Peyer's patch (tissue), 4 donors: ENCODE data around the gene MDFIC2.

Source experiments
- POLR2A ChIP-seq, 2 donors: fragments of 450-650 bp; IDR thresholded peaks; one replicate each; pipeline ENCODE4 v1.5.1; 2017; ENCODE audit warnings: antibody characterized with exemption in 2 of 2, mild to moderate bottlenecking in 2 of 2, moderate library complexity in 2 of 2
- TF ChIP-seq, protein P1 (sequence below), 6 experiments: fragments of 450-650 bp in 4 of 6; fragments of 200-600 bp in 2 of 6; sonication (generic) in 1 of 6; IDR thresholded peaks; one replicate each; pipeline ENCODE4 v1.5.1; 2017 to 2019; ENCODE audit warnings: antibody characterized with exemption in 6 of 6, mild to moderate bottlenecking in 3 of 6, moderate library complexity in 1 of 6

DNA sequence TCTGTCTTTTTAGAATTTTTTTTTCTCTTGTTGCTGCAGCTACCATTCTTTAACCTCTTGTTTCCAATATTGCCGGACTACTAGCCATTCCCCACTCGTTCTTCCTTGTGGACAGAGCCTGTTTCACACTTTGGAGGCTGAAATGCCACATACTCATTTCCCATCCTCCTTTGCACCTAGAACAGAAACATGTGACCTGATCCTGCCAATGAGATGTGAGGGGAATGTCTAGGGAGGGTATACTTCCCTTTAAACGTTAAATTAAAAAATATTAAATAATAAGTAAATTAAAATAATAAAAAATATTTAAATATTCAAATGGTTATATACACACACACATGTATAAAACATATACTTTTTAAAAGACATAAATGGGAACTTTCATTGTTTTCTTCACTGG is 20.6 kb upstream of the MDFIC2 start:
- TF ChIP-seq, protein P1, sequence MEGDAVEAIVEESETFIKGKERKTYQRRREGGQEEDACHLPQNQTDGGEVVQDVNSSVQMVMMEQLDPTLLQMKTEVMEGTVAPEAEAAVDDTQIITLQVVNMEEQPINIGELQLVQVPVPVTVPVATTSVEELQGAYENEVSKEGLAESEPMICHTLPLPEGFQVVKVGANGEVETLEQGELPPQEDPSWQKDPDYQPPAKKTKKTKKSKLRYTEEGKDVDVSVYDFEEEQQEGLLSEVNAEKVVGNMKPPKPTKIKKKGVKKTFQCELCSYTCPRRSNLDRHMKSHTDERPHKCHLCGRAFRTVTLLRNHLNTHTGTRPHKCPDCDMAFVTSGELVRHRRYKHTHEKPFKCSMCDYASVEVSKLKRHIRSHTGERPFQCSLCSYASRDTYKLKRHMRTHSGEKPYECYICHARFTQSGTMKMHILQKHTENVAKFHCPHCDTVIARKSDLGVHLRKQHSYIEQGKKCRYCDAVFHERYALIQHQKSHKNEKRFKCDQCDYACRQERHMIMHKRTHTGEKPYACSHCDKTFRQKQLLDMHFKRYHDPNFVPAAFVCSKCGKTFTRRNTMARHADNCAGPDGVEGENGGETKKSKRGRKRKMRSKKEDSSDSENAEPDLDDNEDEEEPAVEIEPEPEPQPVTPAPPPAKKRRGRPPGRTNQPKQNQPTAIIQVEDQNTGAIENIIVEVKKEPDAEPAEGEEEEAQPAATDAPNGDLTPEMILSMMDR (IDR thresholded peaks at IDR 0.05), result no peak
- no peak for TF ChIP-seq POLR2A (IDR thresholded peaks at IDR 0.05)
